ENCODE data around the gene KIRREL1.

DNA sequence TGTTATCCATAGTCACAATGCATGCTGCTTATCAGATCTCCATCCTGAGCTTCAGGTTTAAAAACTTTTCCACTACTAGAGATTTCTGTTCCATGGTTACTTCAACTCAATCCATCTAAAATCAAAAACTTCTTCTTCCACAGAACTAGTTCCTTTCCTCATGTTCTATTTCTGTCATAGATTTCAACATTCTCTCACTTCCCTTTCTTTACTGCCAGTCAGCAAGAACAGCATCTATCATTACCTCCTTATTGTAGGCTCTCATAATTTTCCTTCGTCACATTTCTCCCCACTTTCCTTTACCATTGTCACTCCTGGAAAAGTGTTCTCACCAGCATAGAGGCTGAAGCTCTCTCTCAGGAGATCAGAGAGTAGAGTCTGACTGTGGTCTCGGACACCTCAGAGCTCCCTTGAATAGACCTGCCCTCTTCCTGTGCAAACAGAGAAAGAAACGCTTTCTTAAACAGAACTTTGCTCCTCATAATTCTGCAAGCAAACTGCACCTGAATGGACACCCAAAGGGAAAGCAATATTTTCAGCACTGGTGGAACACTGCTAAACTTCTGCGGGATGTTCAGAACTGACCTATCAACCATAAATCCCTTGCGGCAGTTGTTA is 48.7 kb upstream of the KIRREL1 start:
- TF ChIP-seq, protein P1, sequence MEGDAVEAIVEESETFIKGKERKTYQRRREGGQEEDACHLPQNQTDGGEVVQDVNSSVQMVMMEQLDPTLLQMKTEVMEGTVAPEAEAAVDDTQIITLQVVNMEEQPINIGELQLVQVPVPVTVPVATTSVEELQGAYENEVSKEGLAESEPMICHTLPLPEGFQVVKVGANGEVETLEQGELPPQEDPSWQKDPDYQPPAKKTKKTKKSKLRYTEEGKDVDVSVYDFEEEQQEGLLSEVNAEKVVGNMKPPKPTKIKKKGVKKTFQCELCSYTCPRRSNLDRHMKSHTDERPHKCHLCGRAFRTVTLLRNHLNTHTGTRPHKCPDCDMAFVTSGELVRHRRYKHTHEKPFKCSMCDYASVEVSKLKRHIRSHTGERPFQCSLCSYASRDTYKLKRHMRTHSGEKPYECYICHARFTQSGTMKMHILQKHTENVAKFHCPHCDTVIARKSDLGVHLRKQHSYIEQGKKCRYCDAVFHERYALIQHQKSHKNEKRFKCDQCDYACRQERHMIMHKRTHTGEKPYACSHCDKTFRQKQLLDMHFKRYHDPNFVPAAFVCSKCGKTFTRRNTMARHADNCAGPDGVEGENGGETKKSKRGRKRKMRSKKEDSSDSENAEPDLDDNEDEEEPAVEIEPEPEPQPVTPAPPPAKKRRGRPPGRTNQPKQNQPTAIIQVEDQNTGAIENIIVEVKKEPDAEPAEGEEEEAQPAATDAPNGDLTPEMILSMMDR (IDR thresholded peaks at IDR 0.05): no peak
- TF ChIP-seq EP300 (IDR thresholded peaks at IDR 0.05; ENCODE audit: low read depth) (no peak), POLR2AphosphoS5 (IDR thresholded peaks at IDR 0.05) (no peak)

Measured in transverse colon (tissue), 4 donors.